Activated T-helper 1 cell treated with anti-CD3 and anti-CD28 coated beads, Interleukin-12 subunit alpha, Interleukin-12 subunit beta, Interleukin-2, Interleukin-4 antibody, amounts not matched to agents 30 ng/mL and 10 ng/mL and 1 ng/mL, durations not matched to agents 14 hours and 24 hours and 36 hours (primary cell): ENCODE measurements around the gene DNAAF8. TPM values are rescaled to one million over a fixed set of nuclear protein-coding genes. Genes with fewer than 3 reads are reported as not detected.
A peak's percentile ranks its signal among the peaks of the same experiment; 100 is the strongest.

Experiments
- DNase-seq: peaks from one replicate; pipeline ENCODE4 v3.0.0; 2021; ENCODE audit warnings: low spot score
- H3K27ac Mint-ChIP-seq: one replicate; pipeline ENCODE4 v1.8.0; 2021; ENCODE audit warnings: mild to moderate bottlenecking, mixed read lengths
- H3K27me3 Mint-ChIP-seq: one replicate; pipeline ENCODE4 v1.8.0; 2022; ENCODE audit warnings: mild to moderate bottlenecking, moderate library complexity, mixed read lengths; ENCODE audit not compliant: insufficient read depth
- H3K36me3 Mint-ChIP-seq: one replicate; pipeline ENCODE4 v1.8.0; 2021; ENCODE audit warnings: low read depth, mixed read lengths
- H3K4me1 Mint-ChIP-seq: one replicate; pipeline ENCODE4 v1.8.0; 2021; ENCODE audit warnings: low read depth, mixed read lengths
- H3K4me3 Mint-ChIP-seq: one replicate; pipeline ENCODE4 v1.8.0; 2021; ENCODE audit warnings: mild to moderate bottlenecking, moderate library complexity, mixed read lengths
- H3K9me3 Mint-ChIP-seq: one replicate; pipeline ENCODE4 v1.8.0; 2021; ENCODE audit warnings: mixed read lengths
- intact Hi-C: fragments of 100-400 bp; cut with micrococcal nuclease; formaldehyde crosslinking; loops from one replicate; pipeline ENCODE4 v1.15.1; 2024
- total RNA-seq: library from RNA; stranded (reverse); gene quantifications from 2 replicates; pipeline ENCODE4 v1.2.3, GENCODE V29; 2022

The DNAAF8 gene
- total RNA-seq, 1 donor from 2014 or later, result not detected

GRCh38 chr16:4755687-4756086 is 21.4 kb downstream of the DNAAF8 start:
- DNase-seq, result no peak
- Mint-ChIP-seq H3K27me3 (no peaks in the 10 kb centered on the region), H3K9me3 (no peaks in the 10 kb centered on the region), H3K4me3 (no peak overlapping the region), H3K36me3 (peaks cover 30% of the 10 kb centered on the region), H3K4me1 (no peaks in the 10 kb centered on the region), H3K27ac (no peak overlapping the region)
- intact Hi-C loops, result no loop called here

GRCh38 chr16:4760221-4760910 is 26.0 kb downstream of the DNAAF8 start:
- intact Hi-C loops, result no loop called here
- no peaks in the 10 kb centered on the region for H3K4me1 Mint-ChIP-seq
- peaks cover 24% of the 10 kb centered on the region for H3K36me3 Mint-ChIP-seq
- H3K9me3 Mint-ChIP-seq, result no peaks in the 10 kb centered on the region
- H3K27me3 Mint-ChIP-seq, result no peaks in the 10 kb centered on the region
- no peak for DNase-seq
- H3K27ac Mint-ChIP-seq, result no peak overlapping the region
- H3K4me3 Mint-ChIP-seq, result no peak overlapping the region

- Mint-ChIP-seq H3K36me3 (peaks cover 15% of the 10 kb centered on the region), H3K4me3 (no peak overlapping the region), H3K4me1 (peaks cover 9% of the 10 kb centered on the region), H3K27me3 (no peaks in the 10 kb centered on the region), H3K27ac (no peak overlapping the region), H3K9me3 (no peaks in the 10 kb centered on the region)
- intact Hi-C loops, result no loop called here
- no peak for DNase-seq
Measured at GRCh38 chr16:4762205-4762604, 27.9 kb downstream of the DNAAF8 start.

- H3K27me3 Mint-ChIP-seq, result no peaks in the 10 kb centered on the region
- H3K9me3 Mint-ChIP-seq, result no peaks in the 10 kb centered on the region
- DNase-seq, result no peak
- H3K36me3 Mint-ChIP-seq, result peaks cover 10% of the 10 kb centered on the region
- no peak overlapping the region for H3K27ac Mint-ChIP-seq
- H3K4me1 Mint-ChIP-seq, result peaks cover 20% of the 10 kb centered on the region
- intact Hi-C loops, result no loop called here
- no peak overlapping the region for H3K4me3 Mint-ChIP-seq
Measured at GRCh38 chr16:4763791-4764190, 29.5 kb downstream of the DNAAF8 start.

GRCh38 chr16:4765511-4766474 is 31.5 kb downstream of the DNAAF8 start:
- Mint-ChIP-seq H3K27me3 (no peaks in the 10 kb centered on the region), H3K4me3 (peak overlapping the region; percentile 87)

GRCh38 chr16:4766875-4767628 is 32.7 kb downstream of the DNAAF8 start, which contains the start of gene ZNF500:
Gene ZNF500 (minus strand): TSS chr16:4767162. CDS start chr16:4765978, 1,184 bp downstream.
- Mint-ChIP-seq H3K27ac (peak within 1 kb of the TSS; percentile 87), H3K9me3 (no peaks in the 10 kb centered on the region), H3K4me1 (peaks cover 20% of the 10 kb centered on the region), H3K27me3 (no peaks in the 10 kb centered on the region), H3K36me3 (no peaks in the 10 kb centered on the region), H3K4me3 (peak within 1 kb of the TSS; percentile 95)
- peak; percentile 96 for DNase-seq
- intact Hi-C loops, result loop anchor here (1.0 to 5.0 kb wide), 6 partner anchors 33 to 342 kb away; partner anchors contain the start of genes ALG1, ANKS3, DNAAF8 and DNAJA3

More at GRCh38 chr16:4765511-4766474, 31.5 kb downstream of the DNAAF8 start:
- Mint-ChIP-seq H3K9me3 (no peaks in the 10 kb centered on the region), H3K4me1 (peaks cover 20% of the 10 kb centered on the region), H3K36me3 (peaks cover 1% of the 10 kb centered on the region), H3K27ac (peak overlapping the region; percentile 79)
- intact Hi-C loops, result loop anchor here (2.0 to 5.0 kb wide), 2 partner anchors 307 to 341 kb away; partner anchors contain the start of genes ALG1 and DNAJA3
- DNase-seq, result no peak

- DNase-seq, result no peak
- intact Hi-C loops, result loop anchor here (1.0 to 5.0 kb wide), 10 partner anchors 34 to 343 kb away; partner anchors contain the start of genes ALG1, ANKS3, DNAAF8 and DNAJA3
- H3K9me3 Mint-ChIP-seq, result no peaks in the 10 kb centered on the region
Measured at GRCh38 chr16:4767872-4768548, 33.7 kb downstream of the DNAAF8 start.

GRCh38 chr16:4768549-4769305 is 34.4 kb downstream of the DNAAF8 start:
- peak; percentile 85 for DNase-seq
- no peaks in the 10 kb centered on the region for H3K36me3 Mint-ChIP-seq
- peak overlapping the region; percentile 87 for H3K27ac Mint-ChIP-seq
- peaks cover 20% of the 10 kb centered on the region for H3K4me1 Mint-ChIP-seq
- peak overlapping the region; percentile 95 for H3K4me3 Mint-ChIP-seq
- H3K9me3 Mint-ChIP-seq, result no peaks in the 10 kb centered on the region
- H3K27me3 Mint-ChIP-seq, result no peaks in the 10 kb centered on the region
- intact Hi-C loops, result loop anchor here (1.0 to 5.0 kb wide), 5 partner anchors 34 to 304 kb away; partner anchors contain the start of genes ALG1, GLYR1, NUDT16L1 and ROGDI

More at GRCh38 chr16:4767872-4768548, 33.7 kb downstream of the DNAAF8 start:
- no peaks in the 10 kb centered on the region for H3K27me3 Mint-ChIP-seq
- H3K36me3 Mint-ChIP-seq, result no peaks in the 10 kb centered on the region
- peak overlapping the region; percentile 95 for H3K4me3 Mint-ChIP-seq
- H3K27ac Mint-ChIP-seq, result peak overlapping the region; percentile 87
- H3K4me1 Mint-ChIP-seq, result peaks cover 20% of the 10 kb centered on the region

- H3K4me1 Mint-ChIP-seq, result peaks cover 20% of the 10 kb centered on the region
- H3K27me3 Mint-ChIP-seq, result no peaks in the 10 kb centered on the region
- H3K36me3 Mint-ChIP-seq, result no peaks in the 10 kb centered on the region
- intact Hi-C loops, result loop anchor here (2.0 to 5.0 kb wide), 2 partner anchors 76 to 303 kb away; partner anchors contain the start of genes ALG1 and NUDT16L1
- H3K4me3 Mint-ChIP-seq, result peak overlapping the region; percentile 95
- peak overlapping the region; percentile 19 for H3K27ac Mint-ChIP-seq
- H3K9me3 Mint-ChIP-seq, result no peaks in the 10 kb centered on the region
- DNase-seq, result no peak
Measured at GRCh38 chr16:4769306-4769638, 34.9 kb downstream of the DNAAF8 start.

- Mint-ChIP-seq H3K27me3 (no peaks in the 10 kb centered on the region), H3K27ac (no peak overlapping the region), H3K4me1 (peaks cover 11% of the 10 kb centered on the region), H3K9me3 (no peaks in the 10 kb centered on the region), H3K4me3 (no peak overlapping the region), H3K36me3 (no peaks in the 10 kb centered on the region)
- intact Hi-C loops, result no loop called here
- DNase-seq, result no peak
Measured at GRCh38 chr16:4771646-4772045, 37.3 kb downstream of the DNAAF8 start.

- Mint-ChIP-seq H3K27ac (no peak overlapping the region), H3K27me3 (no peaks in the 10 kb centered on the region), H3K9me3 (no peaks in the 10 kb centered on the region), H3K36me3 (no peaks in the 10 kb centered on the region), H3K4me3 (no peak overlapping the region), H3K4me1 (peaks cover 11% of the 10 kb centered on the region)
- intact Hi-C loops, result no loop called here
- no peak for DNase-seq
Measured at GRCh38 chr16:4772351-4772750, 38.0 kb downstream of the DNAAF8 start.
